ENCODE data around the gene CRISP1. TPM values are rescaled to one million over a fixed set of nuclear protein-coding genes. Genes with fewer than 3 reads are reported as not detected.

Gene CRISP1
- total RNA-seq, 5 donors from 2014 or later (not counting 1 experiment from before 2014, with no cell fraction given): not detected

DNA sequence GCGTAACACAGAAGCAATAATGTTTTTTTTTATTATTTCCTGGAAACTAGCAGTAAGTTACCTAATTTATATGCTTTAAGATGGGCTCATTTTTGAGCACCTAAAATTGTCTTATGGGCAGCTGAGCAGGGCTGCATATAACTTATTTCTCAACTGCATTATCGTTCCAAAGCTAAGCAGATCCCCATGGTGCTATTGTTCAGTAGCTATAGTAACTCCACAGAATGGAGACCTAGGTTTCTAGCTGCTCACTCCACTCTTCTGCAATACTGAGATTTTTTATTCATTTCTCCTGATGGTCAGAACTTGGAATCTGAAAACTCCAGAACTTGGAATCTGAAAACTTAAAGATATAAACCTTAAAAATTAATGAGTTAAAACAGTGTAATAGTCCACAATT is 18.7 kb downstream of the CRISP1 start:
- ATAC-seq (replicated peaks in 1 of 4) (no peak), DNase-seq (no peak)
- H3K27me3 ChIP-seq (replicated peaks in 1 of 2; ENCODE audit: control insufficient read depth in 2 of 2, extremely low read depth in 1 of 2, insufficient read depth in 2 of 2, low read length in 1 of 2): no peaks in the 10 kb centered on the region
- Mint-ChIP-seq H3K4me3 (no peak overlapping the region), H3K36me3 (no peaks in the 10 kb centered on the region), H3K27ac (no peak overlapping the region), H3K27me3 (peaks cover 0 to under 1% of the 10 kb centered on the region in 2 donors), H3K9me3 (no peaks in the 10 kb centered on the region), H3K4me1 (no peaks in the 10 kb centered on the region)
- no peak overlapping the region for H3K4me3 ChIP-seq (ENCODE audit: control insufficient read depth in 1 of 2, extremely low read depth in 1 of 2, low read length in 1 of 2)
- H3K27ac ChIP-seq (ENCODE audit: low read length): no peak overlapping the region
- H3K4me1 ChIP-seq (ENCODE audit: control insufficient read depth in 1 of 2, extremely low read depth in 1 of 2, insufficient read depth in 2 of 2, low read length in 2 of 2): no peaks in the 10 kb centered on the region
- H3K9me3 ChIP-seq: no peaks in the 10 kb centered on the region
- CTCF ChIA-PET: interaction anchor here in 1 of 2 donors (0.6 kb wide), 1 partner anchor 19 kb away, joined by 4 read pairs; no protein-coding TSS in a partner anchor
- POLR2A ChIA-PET: no interaction called here
- H3K36me3 ChIP-seq (ENCODE audit: control insufficient read depth in 2 of 2, extremely low read depth in 1 of 2, insufficient read depth in 1 of 2, low read length in 1 of 2): no peaks in the 10 kb centered on the region
- no CpG with 5 or more reads among the region's 2 CpGs for WGBS (ENCODE audit: insufficient coverage)

- 100% methylated on average over 1 of the region's 4 CpGs for WGBS (ENCODE audit: insufficient coverage)
- no peak for ATAC-seq (replicated peaks in 1 of 4)
- Histone ChIP-seq H3K4me1 (ENCODE audit: control insufficient read depth in 1 of 2, extremely low read depth in 1 of 2, insufficient read depth in 2 of 2, low read length in 2 of 2) (no peaks in the 10 kb centered on the region), H3K9me3 (no peaks in the 10 kb centered on the region), H3K27ac (ENCODE audit: low read length) (no peak overlapping the region), H3K36me3 (ENCODE audit: control insufficient read depth in 2 of 2, extremely low read depth in 1 of 2, insufficient read depth in 1 of 2, low read length in 1 of 2) (no peaks in the 10 kb centered on the region), H3K4me3 (ENCODE audit: control insufficient read depth in 1 of 2, extremely low read depth in 1 of 2, low read length in 1 of 2) (no peak overlapping the region), H3K27me3 (replicated peaks in 1 of 2; ENCODE audit: control insufficient read depth in 2 of 2, extremely low read depth in 1 of 2, insufficient read depth in 2 of 2, low read length in 1 of 2) (no peaks in the 10 kb centered on the region)
- POLR2A ChIA-PET: no interaction called here
- H3K27ac Mint-ChIP-seq: no peak overlapping the region
- no peak overlapping the region for H3K4me3 Mint-ChIP-seq
- CTCF ChIA-PET: no interaction called here
- H3K27me3 Mint-ChIP-seq: peaks cover 0 to 4% of the 10 kb centered on the region in 2 donors
- DNase-seq: no peak
- H3K36me3 Mint-ChIP-seq: no peaks in the 10 kb centered on the region
- no peaks in the 10 kb centered on the region for H3K4me1 Mint-ChIP-seq
- peaks cover 0 to 2% (median 0%) of the 10 kb centered on the region in 3 donors for H3K9me3 Mint-ChIP-seq
Observed at GRCh38 chr6:49847014-49847413, 19.3 kb downstream of the CRISP1 start.

DNA sequence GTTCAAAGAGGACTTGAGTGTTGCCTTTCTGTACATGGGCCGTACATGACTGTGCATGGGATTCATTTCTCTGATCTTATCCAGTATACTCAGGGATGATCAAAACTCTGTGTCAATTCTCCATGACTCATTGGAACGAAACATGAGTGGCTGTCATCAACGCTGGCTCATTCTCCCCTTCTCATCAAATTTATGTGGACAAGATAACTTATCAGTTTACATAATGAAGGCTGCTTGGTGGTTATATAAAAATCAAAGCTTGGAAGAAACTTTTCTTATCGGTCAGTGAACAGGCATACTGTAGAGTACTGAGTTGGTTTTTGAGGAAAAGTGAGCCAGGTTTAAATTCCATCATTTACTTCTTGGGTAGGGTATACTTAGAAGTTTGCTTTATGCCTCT is 24.9 kb downstream of the CRISP1 start:
- Histone ChIP-seq H3K4me1 (ENCODE audit: control insufficient read depth in 1 of 2, extremely low read depth in 1 of 2, insufficient read depth in 2 of 2, low read length in 2 of 2) (no peaks in the 10 kb centered on the region), H3K9me3 (no peaks in the 10 kb centered on the region), H3K27ac (ENCODE audit: low read length) (no peak overlapping the region), H3K36me3 (ENCODE audit: control insufficient read depth in 2 of 2, extremely low read depth in 1 of 2, insufficient read depth in 1 of 2, low read length in 1 of 2) (no peaks in the 10 kb centered on the region), H3K4me3 (ENCODE audit: control insufficient read depth in 1 of 2, extremely low read depth in 1 of 2, low read length in 1 of 2) (no peak overlapping the region), H3K27me3 (replicated peaks in 1 of 2; ENCODE audit: control insufficient read depth in 2 of 2, extremely low read depth in 1 of 2, insufficient read depth in 2 of 2, low read length in 1 of 2) (no peaks in the 10 kb centered on the region)
- ChIA-PET CTCF (no interaction called here), POLR2A (no interaction called here)
- H3K36me3 Mint-ChIP-seq: no peaks in the 10 kb centered on the region
- DNase-seq: no peak
- peaks cover 0 to 2% (median 0%) of the 10 kb centered on the region in 3 donors for H3K9me3 Mint-ChIP-seq
- ATAC-seq (replicated peaks in 1 of 4): no peak
- peaks cover 0 to 4% of the 10 kb centered on the region in 2 donors for H3K27me3 Mint-ChIP-seq
- no peak overlapping the region for H3K27ac Mint-ChIP-seq
- WGBS (ENCODE audit: insufficient coverage): 86% methylated on average over 2 of the region's 4 CpGs
- no peak overlapping the region for H3K4me3 Mint-ChIP-seq
- H3K4me1 Mint-ChIP-seq: no peaks in the 10 kb centered on the region

DNA sequence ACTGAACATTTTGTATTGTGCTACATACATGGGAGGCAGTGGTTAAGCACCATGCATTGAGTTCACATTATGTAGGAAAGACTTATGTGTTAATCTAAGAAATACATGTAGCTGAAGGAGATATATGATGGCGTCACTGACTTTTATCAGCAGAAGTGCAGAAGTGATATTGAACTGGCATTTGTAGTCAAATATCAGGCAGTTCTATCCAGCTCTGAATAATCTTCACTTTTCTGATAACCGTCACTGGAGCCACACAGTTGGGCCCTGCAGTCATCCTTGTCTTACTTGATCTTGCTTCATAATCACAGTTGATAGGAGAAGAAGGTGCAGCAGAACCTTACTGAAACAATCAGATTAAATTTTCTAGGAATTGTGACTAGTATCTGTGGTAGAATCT is 26.4 kb downstream of the CRISP1 start:
- DNase-seq (no peak), ATAC-seq (replicated peaks in 1 of 4) (no peak)
- no peak overlapping the region for H3K27ac Mint-ChIP-seq
- POLR2A ChIA-PET: interaction anchor here in 1 of 2 donors (0.6 kb wide), 1 partner anchor 1447 kb away, joined by 6 read pairs; no protein-coding TSS in a partner anchor
- H3K4me3 Mint-ChIP-seq: no peak overlapping the region
- no peaks in the 10 kb centered on the region for H3K4me1 ChIP-seq (ENCODE audit: control insufficient read depth in 1 of 2, extremely low read depth in 1 of 2, insufficient read depth in 2 of 2, low read length in 2 of 2)
- WGBS (ENCODE audit: insufficient coverage): no CpG with 5 or more reads among the region's 2 CpGs
- H3K27ac ChIP-seq (ENCODE audit: low read length): no peak overlapping the region
- peaks cover 0 to 4% of the 10 kb centered on the region in 2 donors for H3K27me3 Mint-ChIP-seq
- H3K36me3 ChIP-seq (ENCODE audit: control insufficient read depth in 2 of 2, extremely low read depth in 1 of 2, insufficient read depth in 1 of 2, low read length in 1 of 2): no peaks in the 10 kb centered on the region
- H3K4me3 ChIP-seq (ENCODE audit: control insufficient read depth in 1 of 2, extremely low read depth in 1 of 2, low read length in 1 of 2): no peak overlapping the region
- H3K36me3 Mint-ChIP-seq: no peaks in the 10 kb centered on the region
- no peaks in the 10 kb centered on the region for H3K9me3 ChIP-seq
- peaks cover 0 to 2% (median 0%) of the 10 kb centered on the region in 3 donors for H3K9me3 Mint-ChIP-seq
- no peaks in the 10 kb centered on the region for H3K4me1 Mint-ChIP-seq
- H3K27me3 ChIP-seq (replicated peaks in 1 of 2; ENCODE audit: control insufficient read depth in 2 of 2, extremely low read depth in 1 of 2, insufficient read depth in 2 of 2, low read length in 1 of 2): no peaks in the 10 kb centered on the region
- CTCF ChIA-PET: no interaction called here

DNA sequence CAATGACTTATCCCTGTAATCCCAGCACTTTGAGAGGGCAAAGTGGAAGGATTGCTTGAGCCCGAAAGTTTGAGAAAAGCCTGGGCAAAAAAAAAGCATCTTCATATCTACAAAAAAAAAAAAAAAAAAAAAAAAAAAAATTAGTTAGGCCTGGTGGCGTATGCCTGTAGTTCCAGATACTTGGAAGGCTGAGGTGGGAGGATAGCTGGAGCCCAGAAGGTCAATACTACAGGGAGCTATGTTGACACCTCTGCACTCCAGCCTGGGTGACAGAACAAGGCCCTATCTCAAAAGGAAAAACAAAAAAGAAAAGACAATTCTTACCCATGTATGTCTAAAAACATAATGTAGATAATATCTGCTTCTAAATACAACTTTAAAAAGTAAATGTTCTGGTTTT is 27.2 kb downstream of the CRISP1 start:
- ChIA-PET POLR2A (no interaction called here), CTCF (no interaction called here)
- Histone ChIP-seq H3K4me3 (ENCODE audit: control insufficient read depth in 1 of 2, extremely low read depth in 1 of 2, low read length in 1 of 2) (no peak overlapping the region), H3K9me3 (no peaks in the 10 kb centered on the region), H3K27me3 (replicated peaks in 1 of 2; ENCODE audit: control insufficient read depth in 2 of 2, extremely low read depth in 1 of 2, insufficient read depth in 2 of 2, low read length in 1 of 2) (no peaks in the 10 kb centered on the region), H3K36me3 (ENCODE audit: control insufficient read depth in 2 of 2, extremely low read depth in 1 of 2, insufficient read depth in 1 of 2, low read length in 1 of 2) (no peaks in the 10 kb centered on the region), H3K4me1 (ENCODE audit: control insufficient read depth in 1 of 2, extremely low read depth in 1 of 2, insufficient read depth in 2 of 2, low read length in 2 of 2) (no peaks in the 10 kb centered on the region), H3K27ac (ENCODE audit: low read length) (no peak overlapping the region)
- H3K4me3 Mint-ChIP-seq: no peak overlapping the region
- peaks cover 0 to 4% of the 10 kb centered on the region in 2 donors for H3K27me3 Mint-ChIP-seq
- H3K36me3 Mint-ChIP-seq: no peaks in the 10 kb centered on the region
- no peak for DNase-seq
- ATAC-seq (replicated peaks in 1 of 4): no peak
- WGBS (ENCODE audit: insufficient coverage): no CpG with 5 or more reads among the region's 2 CpGs
- H3K4me1 Mint-ChIP-seq: no peaks in the 10 kb centered on the region
- no peak overlapping the region for H3K27ac Mint-ChIP-seq
- peaks cover 0 to 2% (median 0%) of the 10 kb centered on the region in 3 donors for H3K9me3 Mint-ChIP-seq

DNA sequence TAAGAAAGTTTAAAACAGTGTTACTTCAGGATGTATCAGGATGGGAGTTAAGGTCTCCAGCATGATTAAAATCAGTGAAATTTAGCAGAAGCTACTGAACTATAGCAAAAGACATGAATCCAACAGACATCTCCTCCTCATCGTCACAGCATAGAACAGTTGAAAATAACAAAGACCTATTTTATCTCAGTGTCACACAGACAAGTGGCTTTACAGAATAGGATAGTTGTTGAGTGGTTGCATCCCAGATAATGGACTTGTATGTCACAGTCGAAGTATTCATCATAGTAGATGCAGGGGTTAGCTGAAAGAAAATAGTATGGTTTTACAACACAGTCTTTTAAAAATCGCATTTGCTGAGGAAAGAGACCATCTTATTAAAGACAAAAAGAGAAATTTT is 31.2 kb downstream of the CRISP1 start:
- no peak for ATAC-seq (replicated peaks in 1 of 4)

DNA sequence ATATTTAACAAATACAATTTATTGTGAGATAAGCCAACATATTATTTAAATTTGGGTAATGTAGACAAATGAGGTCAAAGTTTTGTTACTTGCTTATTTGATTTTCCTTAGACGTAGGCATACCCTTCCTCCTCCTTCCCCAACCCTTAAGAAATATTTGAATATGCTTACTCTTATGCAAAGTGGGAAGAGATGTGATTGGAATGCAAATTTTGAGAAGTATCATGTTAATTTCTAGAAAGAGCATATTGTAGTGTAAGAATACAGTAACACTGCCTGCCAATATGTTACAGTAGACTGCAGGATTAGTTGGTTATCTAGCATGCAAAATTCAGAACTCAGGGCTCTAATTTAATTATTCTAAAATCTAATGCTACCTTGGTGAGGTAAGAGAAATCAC is 32.9 kb downstream of the CRISP1 start:
- H3K36me3 ChIP-seq (ENCODE audit: control insufficient read depth in 2 of 2, extremely low read depth in 1 of 2, insufficient read depth in 1 of 2, low read length in 1 of 2): no peaks in the 10 kb centered on the region
- POLR2A ChIA-PET: no interaction called here
- no peaks in the 10 kb centered on the region for H3K27me3 ChIP-seq (replicated peaks in 1 of 2; ENCODE audit: control insufficient read depth in 2 of 2, extremely low read depth in 1 of 2, insufficient read depth in 2 of 2, low read length in 1 of 2)
- ATAC-seq (replicated peaks in 1 of 4) (no peak), DNase-seq (no peak)
- no peak overlapping the region for H3K27ac ChIP-seq (ENCODE audit: low read length)
- no peaks in the 10 kb centered on the region for H3K4me1 Mint-ChIP-seq
- no peaks in the 10 kb centered on the region for H3K9me3 Mint-ChIP-seq
- WGBS (ENCODE audit: insufficient coverage): no CpG with 5 or more reads among the region's 1 CpG
- no peak overlapping the region for H3K4me3 ChIP-seq (ENCODE audit: control insufficient read depth in 1 of 2, extremely low read depth in 1 of 2, low read length in 1 of 2)
- CTCF ChIA-PET: no interaction called here
- H3K4me3 Mint-ChIP-seq: no peak overlapping the region
- no peaks in the 10 kb centered on the region for H3K27me3 Mint-ChIP-seq
- no peaks in the 10 kb centered on the region for H3K36me3 Mint-ChIP-seq
- no peaks in the 10 kb centered on the region for H3K4me1 ChIP-seq (ENCODE audit: control insufficient read depth in 1 of 2, extremely low read depth in 1 of 2, insufficient read depth in 2 of 2, low read length in 2 of 2)
- H3K9me3 ChIP-seq: no peaks in the 10 kb centered on the region
- no peak overlapping the region for H3K27ac Mint-ChIP-seq

More for the DNA sequence above, 31.2 kb downstream of the CRISP1 start:
- WGBS (ENCODE audit: insufficient coverage): no CpG with 5 or more reads among the region's 3 CpGs
- no peak overlapping the region for H3K27ac Mint-ChIP-seq
- no peaks in the 10 kb centered on the region for H3K36me3 Mint-ChIP-seq
- H3K4me1 Mint-ChIP-seq: no peaks in the 10 kb centered on the region
- H3K4me3 Mint-ChIP-seq: no peak overlapping the region
- no peak for DNase-seq
- Histone ChIP-seq H3K27me3 (replicated peaks in 1 of 2; ENCODE audit: control insufficient read depth in 2 of 2, extremely low read depth in 1 of 2, insufficient read depth in 2 of 2, low read length in 1 of 2) (no peaks in the 10 kb centered on the region), H3K27ac (ENCODE audit: low read length) (no peak overlapping the region), H3K4me3 (ENCODE audit: control insufficient read depth in 1 of 2, extremely low read depth in 1 of 2, low read length in 1 of 2) (no peak overlapping the region), H3K36me3 (ENCODE audit: control insufficient read depth in 2 of 2, extremely low read depth in 1 of 2, insufficient read depth in 1 of 2, low read length in 1 of 2) (no peaks in the 10 kb centered on the region), H3K4me1 (ENCODE audit: control insufficient read depth in 1 of 2, extremely low read depth in 1 of 2, insufficient read depth in 2 of 2, low read length in 2 of 2) (no peaks in the 10 kb centered on the region), H3K9me3 (no peaks in the 10 kb centered on the region)
- H3K9me3 Mint-ChIP-seq: no peaks in the 10 kb centered on the region
- ChIA-PET CTCF (no interaction called here), POLR2A (interaction anchor here in 1 of 2 donors (0.6 kb wide), 1 partner anchor 385 kb away, joined by 3 read pairs; no protein-coding TSS in a partner anchor)
- H3K27me3 Mint-ChIP-seq: no peaks in the 10 kb centered on the region
